PC-3 (cell line): ENCODE results near the gene SLC45A2. TPM values are rescaled to one million over a fixed set of nuclear protein-coding genes. Genes with fewer than 3 reads are reported as not detected.

Source experiments
- ATAC-seq: fragments of 200-7000 bp; cut with Tn5 transposase; 2 replicates; pipeline ENCODE4 v1.9.1; 2020; ENCODE audit warnings: mild to moderate bottlenecking, moderate library complexity
- BruUV-seq: library from RNA; stranded (reverse); fragments of 400-500 nt; replicated peaks from 2 replicates; lab custom pipeline; 2021; lab: Mats Ljungman, UMichigan
- CTCF ChIA-PET: fragments of 300-600 bp; sonication (Branson Sonifier 250); formaldehyde crosslinking; loops from one replicate; lab custom pipeline; 2022; ENCODE audit warnings: antibody characterized with exemption; lab: Charles Lee
- POLR2A ChIA-PET: fragments of 300-600 bp; sonication (Branson Sonifier 250); formaldehyde crosslinking; loops from one replicate; lab custom pipeline; 2022; ENCODE audit warnings: antibody characterized with exemption; ENCODE audit not compliant: unreplicated experiment; lab: Charles Lee
- DNase-seq: peaks from one replicate; pipeline ENCODE4 v3.0.0-alpha.2; 2015
- H2AFZ ChIP-seq: fragments of 300-600 bp; sonication (generic); 2 replicates; pipeline ENCODE4 v1.6.0; 2016; ENCODE audit warnings: antibody characterized with exemption, low read length
- H3F3A ChIP-seq: fragments of 300-600 bp; sonication (generic); one replicate; pipeline ENCODE4 v1.6.0; 2017; ENCODE audit warnings: antibody characterized with exemption, low read length, control low read depth, mild to moderate bottlenecking; ENCODE audit not compliant: unreplicated experiment
- H3K27ac ChIP-seq: fragments of 300-600 bp; sonication (generic); 2 replicates; pipeline ENCODE4 v1.5.1; 2016; ENCODE audit warnings: mild to moderate bottlenecking, low read length
- H3K27me3 ChIP-seq: fragments of 300-600 bp; sonication (generic); 2 replicates; pipeline ENCODE4 v1.6.1; 2016; ENCODE audit warnings: low read length, mixed read lengths
- H3K36me3 ChIP-seq: fragments of 300-600 bp; sonication (generic); 2 replicates; pipeline ENCODE4 v1.6.1; 2016; ENCODE audit warnings: low read depth, mixed run types, low read length, mixed read lengths
- H3K4me1 ChIP-seq: fragments of 300-600 bp; sonication (generic); 2 replicates; pipeline ENCODE4 v1.5.1; 2016; ENCODE audit warnings: low read length; ENCODE audit not compliant: insufficient read depth
- H3K4me2 ChIP-seq: fragments of 300-600 bp; sonication (generic); 2 replicates; pipeline ENCODE4 v1.6.0; 2016; ENCODE audit warnings: low read length
- H3K4me3 ChIP-seq: fragments of 300-600 bp; sonication (generic); 2 replicates; pipeline ENCODE4 v1.5.1; 2016; ENCODE audit warnings: mild to moderate bottlenecking, low read length, mixed read lengths
- H3K79me2 ChIP-seq: fragments of 300-600 bp; sonication (generic); 2 replicates; pipeline ENCODE4 v1.6.1; 2017; ENCODE audit warnings: low read length, mixed read lengths
- H3K9ac ChIP-seq: fragments of 300-600 bp; sonication (generic); 2 replicates; pipeline ENCODE4 v1.6.0; 2016; ENCODE audit warnings: mild to moderate bottlenecking, low read length
- H3K9me2 ChIP-seq: fragments of 300-600 bp; sonication (generic); replicated peaks from 2 replicates; pipeline ENCODE4 v1.6.1; 2016; ENCODE audit warnings: mixed run types, low read length, mixed read lengths
- H3K9me3 ChIP-seq: fragments of 300-600 bp; sonication (generic); 2 replicates; pipeline ENCODE4 v1.6.1; 2016; ENCODE audit warnings: low read length, mixed read lengths
- H4K20me1 ChIP-seq: fragments of 300-600 bp; sonication (generic); 2 replicates; pipeline ENCODE4 v1.6.1; 2016; ENCODE audit warnings: low read length, mixed read lengths
- EZH2 ChIP-seq: fragments of 300-600 bp; sonication (generic); IDR thresholded peaks from one replicate; pipeline ENCODE4 v1.6.1; 2017; ENCODE audit warnings: antibody characterized with exemption, mild to moderate bottlenecking, low read length; ENCODE audit not compliant: unreplicated experiment
- EZH2phosphoT487 ChIP-seq: fragments of 300-600 bp; sonication (generic); IDR thresholded peaks from 2 replicates; pipeline ENCODE4 v1.6.1; 2018; ENCODE audit warnings: mild to moderate bottlenecking, antibody characterized with exemption, low read length, borderline replicate concordance
- intact Hi-C: fragments of 100-400 bp; cut with micrococcal nuclease; formaldehyde crosslinking; loops from 2 replicates; pipeline ENCODE4 v1.9.0; 2023
- total RNA-seq: library from RNA; depleted of rRNA; stranded (reverse); fragments of >200 nt; gene quantifications from 2 replicates; pipeline ENCODE4 v1.2.3, GENCODE V29; 2014
- TF ChIP-seq, protein P1 (sequence below): fragments of 300-600 bp; sonication (generic); conservative IDR thresholded peaks from 2 replicates; pipeline ENCODE4 v1.5.1; 2017; ENCODE audit warnings: antibody characterized with exemption, low read depth, mild to moderate bottlenecking, low read length

Gene SLC45A2
- total RNA-seq, 1 experiment from 2014 or later, result not detected

GRCh38 chr5:34028349-34028748, 43.9 kb upstream of the SLC45A2 start:
- DNase-seq (no peak), ATAC-seq (no peak)
- H3K27ac ChIP-seq, result no peak overlapping the region
- H3K27me3 ChIP-seq, result no peaks in the 10 kb centered on the region
- ChIA-PET POLR2A (no interaction called here), CTCF (no interaction called here)
- no peaks in the 10 kb centered on the region for H3F3A ChIP-seq
- BruUV-seq, result no TSS peak
- no peaks in the 10 kb centered on the region for H3K36me3 ChIP-seq
- intact Hi-C loops, result no loop called here
- no peaks in the 10 kb centered on the region for H3K9me3 ChIP-seq
- no peak overlapping the region for H2AFZ ChIP-seq
- no peaks in the 10 kb centered on the region for H3K4me1 ChIP-seq
- H3K9me2 ChIP-seq, result no peaks in the 10 kb centered on the region
- no peaks in the 10 kb centered on the region for H4K20me1 ChIP-seq
- no peak overlapping the region for H3K4me3 ChIP-seq
- H3K9ac ChIP-seq, result no peak overlapping the region
- H3K4me2 ChIP-seq, result no peak overlapping the region
- H3K79me2 ChIP-seq, result no peaks in the 10 kb centered on the region
- TF ChIP-seq, protein P1, sequence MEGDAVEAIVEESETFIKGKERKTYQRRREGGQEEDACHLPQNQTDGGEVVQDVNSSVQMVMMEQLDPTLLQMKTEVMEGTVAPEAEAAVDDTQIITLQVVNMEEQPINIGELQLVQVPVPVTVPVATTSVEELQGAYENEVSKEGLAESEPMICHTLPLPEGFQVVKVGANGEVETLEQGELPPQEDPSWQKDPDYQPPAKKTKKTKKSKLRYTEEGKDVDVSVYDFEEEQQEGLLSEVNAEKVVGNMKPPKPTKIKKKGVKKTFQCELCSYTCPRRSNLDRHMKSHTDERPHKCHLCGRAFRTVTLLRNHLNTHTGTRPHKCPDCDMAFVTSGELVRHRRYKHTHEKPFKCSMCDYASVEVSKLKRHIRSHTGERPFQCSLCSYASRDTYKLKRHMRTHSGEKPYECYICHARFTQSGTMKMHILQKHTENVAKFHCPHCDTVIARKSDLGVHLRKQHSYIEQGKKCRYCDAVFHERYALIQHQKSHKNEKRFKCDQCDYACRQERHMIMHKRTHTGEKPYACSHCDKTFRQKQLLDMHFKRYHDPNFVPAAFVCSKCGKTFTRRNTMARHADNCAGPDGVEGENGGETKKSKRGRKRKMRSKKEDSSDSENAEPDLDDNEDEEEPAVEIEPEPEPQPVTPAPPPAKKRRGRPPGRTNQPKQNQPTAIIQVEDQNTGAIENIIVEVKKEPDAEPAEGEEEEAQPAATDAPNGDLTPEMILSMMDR, result no peak
- no peak for TF ChIP-seq EZH2phosphoT487
- no peak for TF ChIP-seq EZH2

GRCh38 chr5:34026089-34026761, 41.7 kb upstream of the SLC45A2 start:
- TF ChIP-seq EZH2phosphoT487 (no peak), EZH2 (no peak)
- TF ChIP-seq, protein P1, result no peak
- ChIA-PET CTCF (no interaction called here), POLR2A (no interaction called here)
- H3K9me3 ChIP-seq, result no peaks in the 10 kb centered on the region
- H3K27me3 ChIP-seq, result no peaks in the 10 kb centered on the region
- H3K79me2 ChIP-seq, result no peaks in the 10 kb centered on the region
- H3K9ac ChIP-seq, result no peak overlapping the region
- no peak for DNase-seq
- no peak overlapping the region for H3K4me2 ChIP-seq
- peaks cover 14% of the 10 kb centered on the region for H3K4me1 ChIP-seq
- no peak overlapping the region for H3K4me3 ChIP-seq
- H3K27ac ChIP-seq, result no peak overlapping the region
- H4K20me1 ChIP-seq, result no peaks in the 10 kb centered on the region
- no peaks in the 10 kb centered on the region for H3K36me3 ChIP-seq
- intact Hi-C loops, result no loop called here
- peaks cover 3% of the 10 kb centered on the region for H3F3A ChIP-seq
- BruUV-seq, result no TSS peak
- no peak overlapping the region for H2AFZ ChIP-seq
- H3K9me2 ChIP-seq, result no peaks in the 10 kb centered on the region
- no peak for ATAC-seq

- Histone ChIP-seq H3K27ac (peak overlapping the region; percentile 61), H4K20me1 (no peaks in the 10 kb centered on the region), H3K4me1 (peaks cover 19% of the 10 kb centered on the region), H3K9me2 (no peaks in the 10 kb centered on the region), H3K79me2 (no peaks in the 10 kb centered on the region), H3K4me3 (no peak overlapping the region), H2AFZ (peak overlapping the region; percentile 42), H3F3A (peaks cover 3% of the 10 kb centered on the region), H3K36me3 (no peaks in the 10 kb centered on the region), H3K27me3 (no peaks in the 10 kb centered on the region), H3K4me2 (peak overlapping the region; percentile 52), H3K9me3 (no peaks in the 10 kb centered on the region), H3K9ac (peak overlapping the region; percentile 13; the same call in 1 of the 2 replicates)
- ChIA-PET POLR2A (interaction anchor here (0.6 kb wide), 1 partner anchor 13 kb away, joined by 3 read pairs; no protein-coding TSS in a partner anchor), CTCF (no interaction called here)
- intact Hi-C loops, result no loop called here
- no TSS peak for BruUV-seq
- TF ChIP-seq, protein P1, result no peak
- no peak for TF ChIP-seq EZH2phosphoT487
- TF ChIP-seq EZH2, result no peak
- DNase-seq (peak; percentile 59), ATAC-seq (peak; percentile 89)
These were observed 37.7 kb upstream of the SLC45A2 start for GRCh38 chr5:34022121-34022705.
